Panc1 (cell line): ENCODE data around the gene MIS18A. TPM values are rescaled to one million over a fixed set of nuclear protein-coding genes. Genes with fewer than 3 reads are reported as not detected.

Experiments
- ATAC-seq: fragments of 200-7000 bp; cut with Tn5 transposase; 2 replicates; pipeline ENCODE4 v1.9.1; 2020; ENCODE audit warnings: mild to moderate bottlenecking, moderate library complexity
- BruUV-seq: library from RNA; stranded (reverse); fragments of 400-500 nt; replicated peaks from 2 replicates; lab custom pipeline; 2021; lab: Mats Ljungman, UMichigan
- CTCF ChIA-PET: fragments of 300-600 bp; sonication (Branson Sonifier 250); formaldehyde crosslinking; loops from one replicate; lab custom pipeline; 2022; ENCODE audit warnings: antibody characterized with exemption; lab: Charles Lee
- POLR2A ChIA-PET: fragments of 300-600 bp; sonication (Branson Sonifier 250); formaldehyde crosslinking; loops from one replicate; lab custom pipeline; 2022; ENCODE audit warnings: antibody characterized with exemption; lab: Charles Lee
- DNase-seq: peaks from one replicate; pipeline ENCODE4 v3.0.0-alpha.2; 2010; ENCODE audit warnings: low read depth, low spot score
- H3K27ac ChIP-seq: 2 replicates; pipeline ENCODE4 v1.5.1; 2011; ENCODE audit warnings: mild to moderate bottlenecking, low read length, inconsistent platforms
- H3K27me3 ChIP-seq: fragments of 200-500 bp; sonication (Bioruptor generic); 2 replicates; pipeline ENCODE4 v1.6.0; 2014; ENCODE audit warnings: low read length, inconsistent platforms; ENCODE audit not compliant: control insufficient read depth, insufficient read depth
- H3K36me3 ChIP-seq: fragments of 200-500 bp; sonication (Bioruptor generic); 2 replicates; pipeline ENCODE4 v1.5.1; 2014; ENCODE audit warnings: inconsistent platforms, mild to moderate bottlenecking, low read length, moderate library complexity; ENCODE audit not compliant: control insufficient read depth, insufficient read depth
- H3K4me1 ChIP-seq: 2 replicates; pipeline ENCODE4 v1.5.1; 2011; ENCODE audit warnings: inconsistent platforms, mild to moderate bottlenecking, low read length, moderate library complexity; ENCODE audit not compliant: control insufficient read depth, insufficient read depth
- H3K4me3 ChIP-seq, 2 experiments: 2 replicates each; pipeline ENCODE4 v1.5.1; 2011 to 2012; ENCODE audit warnings: low read depth in 2 of 2, low read length in 2 of 2, mild to moderate bottlenecking in 2 of 2, inconsistent platforms in 1 of 2, moderate library complexity in 1 of 2
- H3K9me3 ChIP-seq: fragments of 200-500 bp; sonication (Bioruptor generic); 2 replicates; pipeline ENCODE4 v1.5.1; 2014; ENCODE audit warnings: low read depth, mild to moderate bottlenecking, inconsistent platforms, low read length, moderate library complexity; ENCODE audit not compliant: control insufficient read depth, insufficient read depth
- POLR2AphosphoS5 ChIP-seq: IDR thresholded peaks from 2 replicates; pipeline ENCODE4 v1.6.1; 2012; ENCODE audit warnings: mild to moderate bottlenecking, low read depth, low read length, moderate library complexity
- SIN3A ChIP-seq: IDR thresholded peaks from 2 replicates; pipeline ENCODE4 v1.6.1; 2012; ENCODE audit warnings: low read depth, mild to moderate bottlenecking, low read length, moderate library complexity, borderline replicate concordance; ENCODE audit not compliant: insufficient read depth
- TCF7L2 ChIP-seq: IDR thresholded peaks from 2 replicates; pipeline ENCODE4 v1.6.1; 2011; ENCODE audit warnings: mild to moderate bottlenecking, low read depth, low read length, inconsistent platforms
- in situ Hi-C: cut with HindIII; loops from 2 replicates; pipeline ENCODE4 v1.10.0; 2016; ENCODE audit warnings: low sequenced_read_pairs, low pct_unique_long_range_greater_than_20kb
- intact Hi-C: fragments of 100-400 bp; cut with micrococcal nuclease; formaldehyde crosslinking; loops from one replicate; pipeline ENCODE4 v1.10.0; 2022; ENCODE audit not compliant: unreplicated experiment
- total RNA-seq: library from RNA; stranded (reverse); gene quantifications from one replicate; pipeline ENCODE4 v1.2.1, GENCODE V29; 2021; ENCODE audit not compliant: unreplicated experiment
- TF ChIP-seq, protein P1 (sequence below): fragments of 450-650 bp; IDR thresholded peaks from 2 replicates; pipeline ENCODE4 v1.5.1; 2017; ENCODE audit warnings: mild to moderate bottlenecking
- TF ChIP-seq, protein P2 (sequence below), 2 experiments: IDR thresholded peaks; 2 replicates each; pipeline ENCODE4 v1.6.1; 2011 to 2012; ENCODE audit warnings: low read depth in 2 of 2, control low read depth in 1 of 2, low read length in 1 of 2, mild to moderate bottlenecking in 1 of 2, moderate library complexity in 1 of 2; ENCODE audit not compliant: insufficient read depth in 1 of 2

Gene MIS18A
- total RNA-seq, 1 experiment from 2014 or later, result 16.3 TPM

DNA sequence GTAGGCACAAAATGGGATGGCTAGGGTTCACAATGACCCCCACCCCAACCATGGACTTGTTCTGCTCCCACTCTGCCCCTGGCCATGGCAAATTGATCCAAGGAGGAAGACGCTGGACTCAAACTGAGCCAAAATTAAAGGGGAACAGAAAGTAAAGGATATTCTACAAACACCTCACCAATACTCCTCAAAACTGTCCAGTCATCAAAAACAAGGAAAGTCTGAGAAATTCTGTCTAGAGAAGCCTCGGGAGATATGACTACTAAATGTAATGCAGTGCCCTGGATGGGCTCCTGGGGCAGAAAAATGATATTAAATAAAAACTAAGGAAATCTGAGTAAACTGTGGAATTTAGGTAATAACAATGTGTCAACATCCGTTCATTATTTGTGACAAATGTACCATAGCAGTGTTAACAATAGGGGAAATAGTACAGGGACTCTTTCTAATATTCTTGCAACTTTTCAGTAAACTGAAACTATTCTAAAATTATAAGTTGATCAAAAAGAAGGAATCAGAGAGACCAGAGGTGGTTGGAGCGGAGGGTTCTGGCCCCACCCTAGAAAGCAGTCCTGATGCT lies 45.0 kb downstream of the MIS18A start:
- H3K27ac ChIP-seq, result no peak overlapping the region
- no peak for ATAC-seq
- no peak overlapping the region for H3K4me3 ChIP-seq
- TF ChIP-seq POLR2AphosphoS5, result no peak
- TF ChIP-seq, protein P1, sequence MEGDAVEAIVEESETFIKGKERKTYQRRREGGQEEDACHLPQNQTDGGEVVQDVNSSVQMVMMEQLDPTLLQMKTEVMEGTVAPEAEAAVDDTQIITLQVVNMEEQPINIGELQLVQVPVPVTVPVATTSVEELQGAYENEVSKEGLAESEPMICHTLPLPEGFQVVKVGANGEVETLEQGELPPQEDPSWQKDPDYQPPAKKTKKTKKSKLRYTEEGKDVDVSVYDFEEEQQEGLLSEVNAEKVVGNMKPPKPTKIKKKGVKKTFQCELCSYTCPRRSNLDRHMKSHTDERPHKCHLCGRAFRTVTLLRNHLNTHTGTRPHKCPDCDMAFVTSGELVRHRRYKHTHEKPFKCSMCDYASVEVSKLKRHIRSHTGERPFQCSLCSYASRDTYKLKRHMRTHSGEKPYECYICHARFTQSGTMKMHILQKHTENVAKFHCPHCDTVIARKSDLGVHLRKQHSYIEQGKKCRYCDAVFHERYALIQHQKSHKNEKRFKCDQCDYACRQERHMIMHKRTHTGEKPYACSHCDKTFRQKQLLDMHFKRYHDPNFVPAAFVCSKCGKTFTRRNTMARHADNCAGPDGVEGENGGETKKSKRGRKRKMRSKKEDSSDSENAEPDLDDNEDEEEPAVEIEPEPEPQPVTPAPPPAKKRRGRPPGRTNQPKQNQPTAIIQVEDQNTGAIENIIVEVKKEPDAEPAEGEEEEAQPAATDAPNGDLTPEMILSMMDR, result no peak
- TF ChIP-seq, protein P2, sequence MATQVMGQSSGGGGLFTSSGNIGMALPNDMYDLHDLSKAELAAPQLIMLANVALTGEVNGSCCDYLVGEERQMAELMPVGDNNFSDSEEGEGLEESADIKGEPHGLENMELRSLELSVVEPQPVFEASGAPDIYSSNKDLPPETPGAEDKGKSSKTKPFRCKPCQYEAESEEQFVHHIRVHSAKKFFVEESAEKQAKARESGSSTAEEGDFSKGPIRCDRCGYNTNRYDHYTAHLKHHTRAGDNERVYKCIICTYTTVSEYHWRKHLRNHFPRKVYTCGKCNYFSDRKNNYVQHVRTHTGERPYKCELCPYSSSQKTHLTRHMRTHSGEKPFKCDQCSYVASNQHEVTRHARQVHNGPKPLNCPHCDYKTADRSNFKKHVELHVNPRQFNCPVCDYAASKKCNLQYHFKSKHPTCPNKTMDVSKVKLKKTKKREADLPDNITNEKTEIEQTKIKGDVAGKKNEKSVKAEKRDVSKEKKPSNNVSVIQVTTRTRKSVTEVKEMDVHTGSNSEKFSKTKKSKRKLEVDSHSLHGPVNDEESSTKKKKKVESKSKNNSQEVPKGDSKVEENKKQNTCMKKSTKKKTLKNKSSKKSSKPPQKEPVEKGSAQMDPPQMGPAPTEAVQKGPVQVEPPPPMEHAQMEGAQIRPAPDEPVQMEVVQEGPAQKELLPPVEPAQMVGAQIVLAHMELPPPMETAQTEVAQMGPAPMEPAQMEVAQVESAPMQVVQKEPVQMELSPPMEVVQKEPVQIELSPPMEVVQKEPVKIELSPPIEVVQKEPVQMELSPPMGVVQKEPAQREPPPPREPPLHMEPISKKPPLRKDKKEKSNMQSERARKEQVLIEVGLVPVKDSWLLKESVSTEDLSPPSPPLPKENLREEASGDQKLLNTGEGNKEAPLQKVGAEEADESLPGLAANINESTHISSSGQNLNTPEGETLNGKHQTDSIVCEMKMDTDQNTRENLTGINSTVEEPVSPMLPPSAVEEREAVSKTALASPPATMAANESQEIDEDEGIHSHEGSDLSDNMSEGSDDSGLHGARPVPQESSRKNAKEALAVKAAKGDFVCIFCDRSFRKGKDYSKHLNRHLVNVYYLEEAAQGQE (IDR thresholded peaks at IDR 0.05; ENCODE audit: insufficient read depth in 1 of 2, low read depth in 2 of 2, low read length in 1 of 2), result no peak
- CTCF ChIA-PET, result no interaction called here
- no peak for DNase-seq
- in situ Hi-C loops (no loop called here), intact Hi-C loops (no loop called here)
- no peaks in the 10 kb centered on the region for H3K36me3 ChIP-seq
- no peaks in the 10 kb centered on the region; the same call in none of the 2 replicates for H3K27me3 ChIP-seq
- H3K4me1 ChIP-seq, result no peaks in the 10 kb centered on the region
- no peaks in the 10 kb centered on the region for H3K9me3 ChIP-seq
- POLR2A ChIA-PET, result no interaction called here
- no TSS peak for BruUV-seq

DNA sequence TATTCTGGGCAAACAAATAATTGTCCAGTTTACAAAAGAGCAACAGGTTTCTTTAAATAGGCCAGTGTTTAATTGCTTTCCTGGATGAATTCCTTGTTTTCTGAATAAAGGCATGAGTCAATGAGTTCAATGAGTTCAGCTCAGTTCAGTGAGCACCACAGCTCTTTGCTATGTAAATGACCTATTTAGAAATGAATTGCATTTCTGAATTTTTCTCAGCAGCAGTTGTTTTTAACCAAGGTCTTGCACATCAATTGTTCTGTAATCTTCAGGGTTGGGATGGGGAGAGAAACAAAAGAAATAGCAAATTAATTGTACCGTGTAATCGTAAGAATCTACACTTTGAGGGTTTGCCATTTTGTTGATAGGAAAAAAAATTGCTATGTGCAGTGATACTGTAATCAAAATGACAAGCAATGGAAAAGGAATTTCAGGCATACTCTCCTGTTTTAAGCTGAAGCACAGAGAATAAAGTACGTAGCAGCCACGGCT lies 45.7 kb downstream of the MIS18A start:
- Histone ChIP-seq H3K27ac (no peak overlapping the region), H3K36me3 (no peaks in the 10 kb centered on the region), H3K4me1 (no peaks in the 10 kb centered on the region), H3K9me3 (no peaks in the 10 kb centered on the region), H3K4me3 (no peak overlapping the region), H3K27me3 (no peaks in the 10 kb centered on the region; the same call in 1 of the 2 replicates)
- no TSS peak for BruUV-seq
- CTCF ChIA-PET, result no interaction called here
- in situ Hi-C loops, result no loop called here
- ATAC-seq, result no peak
- POLR2A ChIA-PET, result no interaction called here
- TF ChIP-seq, protein P1, result no peak
- TF ChIP-seq POLR2AphosphoS5 (no peak), TCF7L2 (no peak), SIN3A (no peak)
- TF ChIP-seq, protein P2 (IDR thresholded peaks at IDR 0.05; ENCODE audit: insufficient read depth in 1 of 2, low read depth in 2 of 2, low read length in 1 of 2), result no peak
- intact Hi-C loops, result no loop called here
- DNase-seq, result no peak
